ENCODE data around the gene AGAP3. TPM values are rescaled to one million over a fixed set of nuclear protein-coding genes. Genes with fewer than 3 reads are reported as not detected.
A peak's percentile ranks its signal among the peaks of the same experiment; 100 is the strongest.

Gene AGAP3
- total and polyA plus RNA-seq, 2 donors (not counting 1 experiment from before 2014, with no cell fraction given): 32.9 to 34.2 TPM

GRCh38 chr7:151082141-151083070, 3.9 kb upstream of the AGAP3 start:
- peak overlapping the region; percentile 65 for H3K9ac ChIP-seq (ENCODE audit: insufficient read depth, low read length)
- TF ChIP-seq EZH2 (IDR thresholded peaks at IDR 0.05; ENCODE audit: low read length, missing control alignments): no peak
- no peak for TF ChIP-seq CTCF (conservative IDR thresholded peaks at IDR 0.05 in 1 of 2, IDR thresholded peaks at IDR 0.05 in 1 of 2; ENCODE audit: low read depth in 1 of 2, low read length in 2 of 2)
- peak overlapping the region; percentile 81 for H3K4me2 ChIP-seq (ENCODE audit: extremely low read depth, insufficient read depth, low read length)
- H2AFZ ChIP-seq (ENCODE audit: low read length): no peak overlapping the region
- H4K20me1 ChIP-seq (ENCODE audit: control insufficient read depth, extremely low read depth, insufficient read depth, low read length): no peaks in the 10 kb centered on the region
- H3K27me3 ChIP-seq (ENCODE audit: control insufficient read depth, insufficient read depth, low read length): no peaks in the 10 kb centered on the region
- H3K4me1 ChIP-seq (ENCODE audit: control insufficient read depth, extremely low read depth, insufficient read depth, low read length): peaks cover 28% of the 10 kb centered on the region
- H3K36me3 ChIP-seq (ENCODE audit: control insufficient read depth, insufficient read depth, low read length): peaks cover 9% of the 10 kb centered on the region
- H3K9me3 ChIP-seq (ENCODE audit: control insufficient read depth, insufficient read depth, low read depth, low read length): no peaks in the 10 kb centered on the region
- peaks cover 34% of the 10 kb centered on the region for H3K79me2 ChIP-seq (ENCODE audit: control insufficient read depth, insufficient read depth, low read length)
- DNase-seq (ENCODE audit: low read depth in 2 of 2): no peak
- peak overlapping the region; percentile 63 to 94 (median 77) for H3K4me3 ChIP-seq (replicated peaks in 1 of 4; ENCODE audit: control extremely low read depth in 1 of 4, insufficient read depth in 1 of 4, low read depth in 3 of 4, low read length in 4 of 4)
- peak overlapping the region; percentile 91 for H3K27ac ChIP-seq (ENCODE audit: insufficient read depth, low read length)

- TF ChIP-seq EZH2 (IDR thresholded peaks at IDR 0.05; ENCODE audit: low read length, missing control alignments) (no peak), CTCF (conservative IDR thresholded peaks at IDR 0.05 in 1 of 2, IDR thresholded peaks at IDR 0.05 in 1 of 2; ENCODE audit: low read depth in 1 of 2, low read length in 2 of 2) (no peak)
- no peaks in the 10 kb centered on the region for H3K9me3 ChIP-seq (ENCODE audit: control insufficient read depth, insufficient read depth, low read depth, low read length)
These were observed 3.0 kb upstream of the AGAP3 start, which contains the start of gene TMUB1 for GRCh38 chr7:151083071-151083823. Gene TMUB1 (minus strand): TSS chr7:151083493. CDS start chr7:151082563, 930 bp downstream.

GRCh38 chr7:151083824-151084160, 2.5 kb upstream of the AGAP3 start:
- TF ChIP-seq CTCF (conservative IDR thresholded peaks at IDR 0.05 in 1 of 2, IDR thresholded peaks at IDR 0.05 in 1 of 2; ENCODE audit: low read depth in 1 of 2, low read length in 2 of 2) (no peak), EZH2 (IDR thresholded peaks at IDR 0.05; ENCODE audit: low read length, missing control alignments) (no peak)
- Histone ChIP-seq H3K27me3 (ENCODE audit: control insufficient read depth, insufficient read depth, low read length) (no peaks in the 10 kb centered on the region), H3K36me3 (ENCODE audit: control insufficient read depth, insufficient read depth, low read length) (peaks cover 5% of the 10 kb centered on the region), H4K20me1 (ENCODE audit: control insufficient read depth, extremely low read depth, insufficient read depth, low read length) (no peaks in the 10 kb centered on the region), H2AFZ (ENCODE audit: low read length) (peak overlapping the region; percentile 71), H3K4me3 (replicated peaks in 1 of 4; ENCODE audit: control extremely low read depth in 1 of 4, insufficient read depth in 1 of 4, low read depth in 3 of 4, low read length in 4 of 4) (peak overlapping the region; percentile 50 to 94 (median 70)), H3K4me2 (ENCODE audit: extremely low read depth, insufficient read depth, low read length) (peak overlapping the region; percentile 87), H3K9me3 (ENCODE audit: control insufficient read depth, insufficient read depth, low read depth, low read length) (no peaks in the 10 kb centered on the region), H3K4me1 (ENCODE audit: control insufficient read depth, extremely low read depth, insufficient read depth, low read length) (peaks cover 30% of the 10 kb centered on the region), H3K79me2 (ENCODE audit: control insufficient read depth, insufficient read depth, low read length) (peaks cover 46% of the 10 kb centered on the region), H3K27ac (ENCODE audit: insufficient read depth, low read length) (no peak overlapping the region), H3K9ac (ENCODE audit: insufficient read depth, low read length) (no peak overlapping the region)
- no peak for DNase-seq (ENCODE audit: low read depth in 2 of 2)

More at GRCh38 chr7:151083071-151083823, 3.0 kb upstream of the AGAP3 start, which contains the start of gene TMUB1:
- Histone ChIP-seq H3K36me3 (ENCODE audit: control insufficient read depth, insufficient read depth, low read length) (peaks cover 7% of the 10 kb centered on the region), H3K79me2 (ENCODE audit: control insufficient read depth, insufficient read depth, low read length) (peaks cover 43% of the 10 kb centered on the region), H3K4me2 (ENCODE audit: extremely low read depth, insufficient read depth, low read length) (peak within 1 kb of the TSS; percentile 87), H3K27me3 (ENCODE audit: control insufficient read depth, insufficient read depth, low read length) (no peaks in the 10 kb centered on the region), H3K9ac (ENCODE audit: insufficient read depth, low read length) (peak within 1 kb of the TSS; percentile 67), H3K27ac (ENCODE audit: insufficient read depth, low read length) (peak within 1 kb of the TSS; percentile 91), H3K4me3 (replicated peaks in 1 of 4; ENCODE audit: control extremely low read depth in 1 of 4, insufficient read depth in 1 of 4, low read depth in 3 of 4, low read length in 4 of 4) (peak within 1 kb of the TSS; percentile 63 to 94 (median 77)), H2AFZ (ENCODE audit: low read length) (peak within 1 kb of the TSS; percentile 71), H4K20me1 (ENCODE audit: control insufficient read depth, extremely low read depth, insufficient read depth, low read length) (no peaks in the 10 kb centered on the region), H3K4me1 (ENCODE audit: control insufficient read depth, extremely low read depth, insufficient read depth, low read length) (peaks cover 31% of the 10 kb centered on the region)
- peak in 1 of 2 donors; percentile 52 for DNase-seq (ENCODE audit: low read depth in 2 of 2)

All from fibroblast of lung (primary cell).